ENCODE results near the gene RARRES1.

RARRES1 gene

GRCh38 chr3:158765518-158766205, 33.4 kb upstream of the RARRES1 start:
- no peak overlapping the region for H3K4me3 ChIP-seq (ENCODE audit: low read depth, low read length)
- no peak for TF ChIP-seq CTCF (IDR thresholded peaks at IDR 0.05; ENCODE audit: borderline replicate concordance, insufficient read depth, low read depth, low read length)

GRCh38 chr3:158763421-158763820, 31.2 kb upstream of the RARRES1 start:
- H3K4me3 ChIP-seq (ENCODE audit: low read depth, low read length): no peak overlapping the region
- no peak for TF ChIP-seq CTCF (IDR thresholded peaks at IDR 0.05; ENCODE audit: borderline replicate concordance, insufficient read depth, low read depth, low read length)

- no peak for TF ChIP-seq CTCF (IDR thresholded peaks at IDR 0.05; ENCODE audit: borderline replicate concordance, insufficient read depth, low read depth, low read length)
Observed at GRCh38 chr3:158762701-158763100, 30.4 kb upstream of the RARRES1 start.

GRCh38 chr3:158761350-158761749, 29.1 kb upstream of the RARRES1 start:
- no peak overlapping the region for H3K4me3 ChIP-seq (ENCODE audit: low read depth, low read length)
- TF ChIP-seq CTCF (IDR thresholded peaks at IDR 0.05; ENCODE audit: borderline replicate concordance, insufficient read depth, low read depth, low read length): no peak

More at GRCh38 chr3:158762701-158763100, 30.4 kb upstream of the RARRES1 start:
- H3K4me3 ChIP-seq (ENCODE audit: low read depth, low read length): no peak overlapping the region

- no peak overlapping the region for H3K4me3 ChIP-seq (ENCODE audit: low read depth, low read length)
- no peak for TF ChIP-seq CTCF (IDR thresholded peaks at IDR 0.05; ENCODE audit: borderline replicate concordance, insufficient read depth, low read depth, low read length)
Observed at GRCh38 chr3:158755421-158755820, 23.2 kb upstream of the RARRES1 start.

- no peak overlapping the region for H3K4me3 ChIP-seq (ENCODE audit: low read depth, low read length)
- TF ChIP-seq CTCF (IDR thresholded peaks at IDR 0.05; ENCODE audit: borderline replicate concordance, insufficient read depth, low read depth, low read length): no peak
Observed at GRCh38 chr3:158753854-158754253, 21.6 kb upstream of the RARRES1 start.

GRCh38 chr3:158751316-158751715, 19.1 kb upstream of the RARRES1 start:
- H3K4me3 ChIP-seq (ENCODE audit: low read depth, low read length): no peak overlapping the region
- TF ChIP-seq CTCF (IDR thresholded peaks at IDR 0.05; ENCODE audit: borderline replicate concordance, insufficient read depth, low read depth, low read length): no peak
